DND-41 (cell line): ENCODE data around the gene PLEKHG5.

Experiments
- CTCF ChIP-seq: IDR thresholded peaks from 2 replicates; pipeline ENCODE4 v1.5.1; 2012; ENCODE audit warnings: borderline replicate concordance, low read length, moderate library complexity, mild to moderate bottlenecking; ENCODE audit not compliant: poor library complexity, severe bottlenecking; ENCODE audit errors: extremely low read depth
- EZH2 ChIP-seq: IDR thresholded peaks from 3 replicates; pipeline ENCODE4 v1.6.1; 2012; ENCODE audit warnings: borderline replicate concordance, low read depth, mild to moderate bottlenecking, moderate library complexity, low read length, inconsistent platforms; ENCODE audit not compliant: severe bottlenecking

- TF ChIP-seq CTCF (no peak), EZH2 (no peak)
Observed at GRCh38 chr1:6426277-6426971, 65.0 kb downstream of the PLEKHG5 start.
